ENCODE results near the gene SASH3. TPM values are rescaled to one million over a fixed set of nuclear protein-coding genes. Genes with fewer than 3 reads are reported as not detected.
A peak's percentile ranks its signal among the peaks of the same experiment; 100 is the strongest.

SASH3 gene
- total RNA-seq, 1 donor from 2014 or later, result not detected

- FAIRE-seq, result no peak
Measured at GRCh38 chrX:129836827-129837226, 57.1 kb downstream of the SASH3 start.

GRCh38 chrX:129840344-129840743 lies 60.6 kb downstream of the SASH3 start:
- no peak overlapping the region for H3K4me3 ChIP-seq (ENCODE audit: low read depth, low read length)
- no peak for DNase-seq (ENCODE audit: low read depth)
- no peak for TF ChIP-seq CTCF (IDR thresholded peaks at IDR 0.05; ENCODE audit: insufficient read depth, low read length, severe bottlenecking)
- H3K27me3 ChIP-seq (ENCODE audit: control insufficient read depth, insufficient read depth, low read length), result no peaks in the 10 kb centered on the region
- H3K36me3 ChIP-seq (ENCODE audit: control insufficient read depth, insufficient read depth, low read length), result peaks cover 3% of the 10 kb centered on the region
- FAIRE-seq, result no peak

More at GRCh38 chrX:129836827-129837226, 57.1 kb downstream of the SASH3 start:
- no peak for TF ChIP-seq CTCF (IDR thresholded peaks at IDR 0.05; ENCODE audit: insufficient read depth, low read length, severe bottlenecking)
- Histone ChIP-seq H3K27me3 (ENCODE audit: control insufficient read depth, insufficient read depth, low read length) (no peaks in the 10 kb centered on the region), H3K36me3 (ENCODE audit: control insufficient read depth, insufficient read depth, low read length) (peaks cover 3% of the 10 kb centered on the region), H3K4me3 (ENCODE audit: low read depth, low read length) (no peak overlapping the region)
- no peak for DNase-seq (ENCODE audit: low read depth)

- no peak for TF ChIP-seq CTCF (IDR thresholded peaks at IDR 0.05; ENCODE audit: insufficient read depth, low read length, severe bottlenecking)
- Histone ChIP-seq H3K36me3 (ENCODE audit: control insufficient read depth, insufficient read depth, low read length) (peaks cover 2% of the 10 kb centered on the region), H3K27me3 (ENCODE audit: control insufficient read depth, insufficient read depth, low read length) (no peaks in the 10 kb centered on the region), H3K4me3 (ENCODE audit: low read depth, low read length) (peak overlapping the region; percentile 81)
- FAIRE-seq (no peak), DNase-seq (ENCODE audit: low read depth) (peak; percentile 46)
Measured at GRCh38 chrX:129842510-129843208, 62.9 kb downstream of the SASH3 start.

GRCh38 chrX:129843209-129843458 lies 63.4 kb downstream of the SASH3 start:
- H3K27me3 ChIP-seq (ENCODE audit: control insufficient read depth, insufficient read depth, low read length), result no peaks in the 10 kb centered on the region
- no peak for FAIRE-seq
- peak overlapping the region; percentile 81 for H3K4me3 ChIP-seq (ENCODE audit: low read depth, low read length)
- peaks cover 2% of the 10 kb centered on the region for H3K36me3 ChIP-seq (ENCODE audit: control insufficient read depth, insufficient read depth, low read length)
- no peak for DNase-seq (ENCODE audit: low read depth)
- TF ChIP-seq CTCF (IDR thresholded peaks at IDR 0.05; ENCODE audit: insufficient read depth, low read length, severe bottlenecking), result no peak

GRCh38 chrX:129843459-129844306 lies 63.9 kb downstream of the SASH3 start, which contains the start of gene ZDHHC9:
TSS of gene ZDHHC9 (minus strand) at chrX:129843886. CDS start at chrX:129841945, 1,941 bp downstream.
- H3K36me3 ChIP-seq (ENCODE audit: control insufficient read depth, insufficient read depth, low read length), result peaks cover 2% of the 10 kb centered on the region
- H3K4me3 ChIP-seq (ENCODE audit: low read depth, low read length), result peak within 1 kb of the TSS; percentile 81
- DNase-seq (ENCODE audit: low read depth), result peak; percentile 65
- H3K27me3 ChIP-seq (ENCODE audit: control insufficient read depth, insufficient read depth, low read length), result no peaks in the 10 kb centered on the region
- no peak for FAIRE-seq
- TF ChIP-seq CTCF (IDR thresholded peaks at IDR 0.05; ENCODE audit: insufficient read depth, low read length, severe bottlenecking), result no peak

Other genes with a start within 250 kb of the SASH3 start
- gene OCRL, start 239.7 kb upstream of the SASH3 start, total RNA-seq, result 18.2 and 19.6 TPM in 2 replicates
- gene APLN, start 125.0 kb upstream of the SASH3 start, total RNA-seq, result under 0.01 and 0.13 TPM in 2 replicates
- gene XPNPEP2, start 41.0 kb upstream of the SASH3 start, total RNA-seq, result not detected in 2 replicates
- gene ZDHHC9, start 63.9 kb downstream of the SASH3 start, total RNA-seq, result 15.4 and 17.1 TPM in 2 replicates
- gene UTP14A, start 126.2 kb downstream of the SASH3 start, total RNA-seq, result 14.0 and 14.7 TPM in 2 replicates
- 1.1 and 1.4 TPM in 2 replicates for gene BCORL1, start 202.7 kb downstream of the SASH3 start, total RNA-seq